Ectodermal cell (in vitro differentiated cells): Measurements from ENCODE around the gene CARNS1.

Experiments
- H3K27ac ChIP-seq: 2 replicates; pipeline ENCODE4 v1.7.0; 2013; ENCODE audit warnings: mild to moderate bottlenecking, low read depth, low read length; ENCODE audit not compliant: insufficient read depth, poor library complexity, severe bottlenecking
- H3K27me3 ChIP-seq: 2 replicates; pipeline ENCODE4 v1.7.0; 2013; ENCODE audit warnings: mild to moderate bottlenecking, low read length; ENCODE audit not compliant: insufficient read depth, control insufficient read depth, poor library complexity, severe bottlenecking
- H3K36me3 ChIP-seq: one replicate; pipeline ENCODE4 v1.7.0; 2013; ENCODE audit warnings: low read length; ENCODE audit not compliant: control insufficient read depth, insufficient read depth
- H3K4me1 ChIP-seq: one replicate; pipeline ENCODE4 v1.7.0; 2013; ENCODE audit warnings: low read length; ENCODE audit not compliant: control insufficient read depth, insufficient read depth
- H3K4me3 ChIP-seq: 2 replicates; pipeline ENCODE4 v1.7.0; 2013; ENCODE audit warnings: low read depth, low read length, control low read depth; ENCODE audit not compliant: insufficient read depth
- H3K9me3 ChIP-seq: 2 replicates; pipeline ENCODE4 v1.7.0; 2013; ENCODE audit warnings: mild to moderate bottlenecking, low read length, moderate library complexity; ENCODE audit not compliant: control insufficient read depth
- WGBS, 2 experiments: methylation state at CpG; one replicate each; pipeline ENCODE4 v1.1.7; 2013; ENCODE audit warnings: missing lambda C conversion rate in 2 of 2; 5-methylcytosine and 5-hydroxymethylcytosine counted together

CARNS1 gene

DNA sequence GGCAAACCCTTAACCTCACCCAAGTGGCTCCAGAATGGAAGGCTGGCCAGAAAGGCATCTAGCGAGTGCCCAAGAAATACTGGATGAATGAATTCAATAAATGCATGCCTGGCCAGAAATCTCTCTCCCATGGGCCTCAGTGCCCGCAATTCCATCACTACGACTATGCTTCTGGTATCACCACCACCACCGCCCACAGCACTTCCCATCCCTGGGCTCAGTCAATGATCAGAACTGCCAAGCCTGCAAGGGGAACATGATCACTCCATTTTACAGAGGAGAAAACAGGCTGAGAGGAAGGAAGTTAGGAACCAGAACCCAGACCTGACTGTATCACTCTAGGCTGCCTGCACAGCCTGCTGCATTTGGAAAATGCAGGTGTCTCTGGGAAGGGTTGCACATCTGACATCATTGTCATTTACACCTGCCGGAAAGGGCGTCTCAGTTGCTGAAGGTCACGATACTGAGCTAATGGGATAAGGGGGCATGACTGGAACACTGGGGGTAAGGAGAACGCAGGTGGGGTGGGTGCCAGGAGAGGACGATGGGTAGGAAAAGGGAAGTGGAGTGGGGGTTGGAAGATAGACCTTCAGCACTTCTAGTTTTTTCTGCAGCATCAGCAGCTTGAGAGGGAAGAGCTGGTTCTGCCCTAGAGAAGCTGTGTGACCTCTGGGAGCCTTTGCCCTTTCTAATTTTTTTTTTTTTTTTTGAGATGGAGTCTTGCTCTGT, 33.8 kb downstream of the CARNS1 start:
- H3K27me3 ChIP-seq: no peaks in the 10 kb centered on the region
- peaks cover 5% of the 10 kb centered on the region for H3K4me1 ChIP-seq
- H3K27ac ChIP-seq: no peak overlapping the region
- WGBS, 2 experiments: 90 to 95% methylated on average over 9 of the region's 9 CpGs
- no peak overlapping the region for H3K4me3 ChIP-seq
- no peaks in the 10 kb centered on the region for H3K36me3 ChIP-seq
- no peaks in the 10 kb centered on the region for H3K9me3 ChIP-seq

DNA sequence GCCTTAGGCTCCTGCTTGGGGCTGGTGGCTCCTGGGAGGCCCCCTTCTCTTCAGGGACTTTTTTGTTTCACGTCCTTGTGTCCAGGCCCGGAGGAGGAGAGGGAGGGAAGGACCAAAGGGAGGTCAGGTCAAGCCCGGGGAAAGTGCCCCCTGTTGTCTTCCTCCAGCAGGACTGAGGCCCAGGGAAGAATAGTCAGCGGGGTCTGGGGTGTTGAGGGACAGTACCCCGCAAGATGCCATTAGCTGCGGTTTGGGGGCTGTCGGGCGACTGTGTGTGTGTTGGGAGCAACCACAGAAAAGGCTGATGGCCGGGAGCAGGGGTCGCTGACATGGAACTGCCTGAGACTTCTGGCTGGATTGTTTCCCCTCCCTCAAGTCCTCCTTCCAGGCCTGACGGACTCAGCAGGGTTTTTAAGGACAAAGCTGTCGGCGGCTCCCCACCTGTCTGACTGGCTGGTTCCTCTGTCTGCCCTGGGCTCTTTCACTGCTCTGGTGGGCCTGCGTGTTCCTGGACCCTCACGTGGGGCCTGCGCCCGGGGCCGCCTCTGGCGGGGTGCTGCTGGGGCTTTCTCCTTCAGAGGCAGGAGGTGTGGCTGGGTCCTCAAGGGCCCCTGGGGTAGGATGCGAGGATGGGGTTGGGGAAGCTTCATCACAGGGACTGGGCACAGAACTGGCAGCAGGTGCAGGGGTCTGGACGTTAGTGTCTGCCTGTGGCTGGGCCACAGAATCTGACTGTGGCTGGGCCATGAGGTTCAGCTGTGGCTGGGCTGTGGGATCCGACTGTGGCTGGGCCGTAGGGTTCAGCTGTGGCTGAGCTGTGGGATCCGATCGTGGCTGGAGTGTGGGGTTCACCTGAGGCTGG, 35.5 kb downstream of the CARNS1 start:
- Histone ChIP-seq H3K4me3 (no peak overlapping the region), H3K36me3 (no peaks in the 10 kb centered on the region), H3K27ac (no peak overlapping the region), H3K9me3 (no peaks in the 10 kb centered on the region), H3K4me1 (peaks cover 5% of the 10 kb centered on the region), H3K27me3 (no peaks in the 10 kb centered on the region)
- 83% methylated on average over 25 of the region's 25 CpGs for WGBS, 2 experiments

GRCh38 chr11:67451658-67451976, 36.1 kb downstream of the CARNS1 start:
- WGBS, 2 experiments: 92 to 94% methylated on average over 14 of the region's 14 CpGs
- Histone ChIP-seq H3K27me3 (no peaks in the 10 kb centered on the region), H3K27ac (no peak overlapping the region), H3K4me1 (peaks cover 5% of the 10 kb centered on the region), H3K36me3 (no peaks in the 10 kb centered on the region), H3K4me3 (no peak overlapping the region), H3K9me3 (no peaks in the 10 kb centered on the region)

GRCh38 chr11:67452141-67452952, 36.9 kb downstream of the CARNS1 start, which contains the start of gene GPR152:
Gene GPR152, minus strand, starts transcription at chr11:67452729. Its CDS starts 5 bp downstream, at chr11:67452724.
- 94 to 95% methylated on average over 33 of the region's 33 CpGs for WGBS, 2 experiments
- Histone ChIP-seq H3K36me3 (no peaks in the 10 kb centered on the region), H3K27me3 (no peaks in the 10 kb centered on the region), H3K4me1 (peaks cover 5% of the 10 kb centered on the region), H3K9me3 (no peaks in the 10 kb centered on the region), H3K4me3 (no peak within 1 kb of the TSS), H3K27ac (no peak within 1 kb of the TSS)

DNA sequence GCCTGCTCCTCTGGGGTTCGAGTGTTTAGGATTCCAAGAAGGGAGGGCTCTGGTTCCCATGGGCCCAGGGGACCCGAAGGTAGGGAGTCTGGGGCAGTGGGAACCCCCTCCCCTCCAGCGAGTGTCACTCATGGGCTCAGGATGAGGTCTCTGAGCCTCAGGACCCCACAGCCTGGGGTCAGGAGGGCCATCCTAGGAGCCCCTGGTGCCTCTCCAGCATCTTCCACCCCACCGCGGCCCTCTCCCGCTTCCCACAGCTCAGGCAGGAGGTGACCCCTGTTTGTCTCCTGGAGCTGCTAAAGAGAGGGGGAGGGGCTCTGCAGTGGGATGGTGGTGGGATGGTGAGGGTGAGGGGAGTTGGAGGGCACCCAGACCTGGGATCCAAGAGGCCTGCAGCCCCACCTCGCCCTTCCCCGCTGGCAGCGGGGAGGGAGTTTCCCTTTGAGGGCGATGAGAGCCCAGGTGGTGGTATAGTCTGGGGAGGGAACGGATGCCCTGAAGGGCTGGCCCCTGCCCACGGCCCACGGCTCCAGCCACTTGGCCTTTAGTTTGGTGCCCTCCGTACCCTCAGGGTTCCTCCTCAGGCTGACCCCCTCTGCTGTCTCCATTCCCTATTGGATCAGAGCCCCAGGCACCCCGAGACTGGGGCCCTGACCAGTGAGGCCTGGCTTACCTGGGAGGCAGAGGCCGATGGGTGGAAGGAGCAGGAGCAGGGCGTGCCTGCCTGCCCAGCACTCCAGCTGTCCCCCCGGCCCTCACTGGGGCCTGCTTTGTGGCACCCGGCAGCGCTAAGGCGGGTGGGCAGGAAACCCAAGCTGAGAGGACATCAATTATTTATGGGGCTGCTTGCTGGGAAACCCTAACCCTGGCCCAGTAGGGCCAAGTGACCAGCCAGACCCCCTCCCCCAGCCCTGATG, 38.6 kb downstream of the CARNS1 start:
- no peaks in the 10 kb centered on the region for H3K36me3 ChIP-seq
- H3K27me3 ChIP-seq: no peaks in the 10 kb centered on the region
- peaks cover 5% of the 10 kb centered on the region for H3K4me1 ChIP-seq
- 92 to 94% methylated on average over 21 of the region's 21 CpGs for WGBS, 2 experiments
- H3K9me3 ChIP-seq: no peaks in the 10 kb centered on the region
- H3K4me3 ChIP-seq: no peak overlapping the region
- H3K27ac ChIP-seq: no peak overlapping the region

GRCh38 chr11:67455054-67455453, 39.6 kb downstream of the CARNS1 start, which contains the start of gene CABP4:
Gene CABP4, plus strand, starts transcription at chr11:67455354. Its CDS starts 70 bp downstream, at chr11:67455424.
- no peaks in the 10 kb centered on the region for H3K27me3 ChIP-seq
- H3K9me3 ChIP-seq: no peaks in the 10 kb centered on the region
- H3K27ac ChIP-seq: no peak within 1 kb of the TSS
- H3K4me1 ChIP-seq: peaks cover 5% of the 10 kb centered on the region
- no peaks in the 10 kb centered on the region for H3K36me3 ChIP-seq
- no peak within 1 kb of the TSS for H3K4me3 ChIP-seq
- WGBS, 2 experiments: 88 to 90% methylated on average over 3 of the region's 3 CpGs

GRCh38 chr11:67456068-67456705, 40.7 kb downstream of the CARNS1 start:
- Histone ChIP-seq H3K27ac (no peak overlapping the region), H3K4me1 (no peaks in the 10 kb centered on the region), H3K9me3 (no peaks in the 10 kb centered on the region), H3K27me3 (no peaks in the 10 kb centered on the region), H3K36me3 (no peaks in the 10 kb centered on the region), H3K4me3 (no peak overlapping the region)
- whole genome bisulfite sequencing, 2 experiments: 91% methylated on average over 25 of the region's 25 CpGs

GRCh38 chr11:67457453-67457852, 42.0 kb downstream of the CARNS1 start:
- Histone ChIP-seq H3K27me3 (no peaks in the 10 kb centered on the region), H3K4me1 (no peaks in the 10 kb centered on the region), H3K4me3 (no peak overlapping the region), H3K27ac (no peak overlapping the region), H3K36me3 (no peaks in the 10 kb centered on the region), H3K9me3 (no peaks in the 10 kb centered on the region)
- 96% methylated on average over 12 of the region's 12 CpGs for WGBS, 2 experiments

DNA sequence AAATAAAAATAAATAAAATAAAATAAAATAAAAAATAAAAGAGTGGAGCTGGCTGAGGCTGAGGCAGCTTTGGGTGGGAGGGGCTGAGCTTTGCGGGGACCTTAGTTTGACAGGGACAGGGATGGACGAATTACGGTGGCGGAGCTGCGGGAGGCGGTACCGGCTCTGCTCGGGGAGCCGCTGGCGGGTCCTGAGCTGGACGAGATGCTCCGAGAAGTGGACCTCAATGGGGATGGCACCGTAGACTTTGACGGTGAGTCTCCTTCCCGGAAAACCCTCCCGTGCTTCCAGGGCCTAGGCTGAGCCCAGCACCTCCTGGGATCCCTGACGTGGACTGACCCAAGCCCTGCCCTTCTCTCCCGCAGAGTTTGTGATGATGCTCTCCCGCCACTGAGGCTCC, 42.8 kb downstream of the CARNS1 start:
- 90 to 91% methylated on average over 19 of the region's 19 CpGs for WGBS, 2 experiments
- Histone ChIP-seq H3K9me3 (no peaks in the 10 kb centered on the region), H3K27ac (no peak overlapping the region), H3K36me3 (no peaks in the 10 kb centered on the region), H3K4me3 (no peak overlapping the region), H3K4me1 (no peaks in the 10 kb centered on the region), H3K27me3 (no peaks in the 10 kb centered on the region)
